IMR-90 (cell line): ENCODE results near the gene RAC2. TPM values are rescaled to one million over a fixed set of nuclear protein-coding genes. Genes with fewer than 3 reads are reported as not detected.

Source experiments
- ATAC-seq: fragments of 200-7000 bp; cut with Tn5 transposase; 2 replicates; pipeline ENCODE4 v1.9.1; 2020; ENCODE audit warnings: low read depth, mild to moderate bottlenecking, moderate library complexity
- BruUV-seq: library from RNA; stranded (reverse); fragments of 400-500 nt; replicated peaks from 2 replicates; lab custom pipeline; 2021; lab: Mats Ljungman, UMichigan
- CTCF ChIA-PET: fragments of 300-600 bp; formaldehyde crosslinking; extraction: SDS; loops from one replicate; lab custom pipeline; 2021; ENCODE audit warnings: antibody characterized with exemption; lab: Yijun Ruan, JAX
- POLR2A ChIA-PET: fragments of 300-600 bp; sonication (Branson Sonifier 250); formaldehyde crosslinking; loops from one replicate; lab custom pipeline; 2022; ENCODE audit warnings: antibody characterized with exemption; ENCODE audit not compliant: unreplicated experiment; lab: Charles Lee
- DNase-seq: peaks from one replicate; pipeline ENCODE4 v3.0.0; 2013
- H2AFZ ChIP-seq: replicated peaks from 2 replicates; pipeline ENCODE3; 2013; ENCODE audit warnings: low read length, mild to moderate bottlenecking; ENCODE audit not compliant: poor library complexity
- H2AK5ac ChIP-seq: 2 replicates; pipeline ENCODE4 v1.6.1; 2013; ENCODE audit warnings: low read depth, low read length, inconsistent platforms
- H2AK9ac ChIP-seq: replicated peaks from 2 replicates; pipeline ENCODE3; 2013; ENCODE audit warnings: mild to moderate bottlenecking, low read depth, low read length, moderate library complexity; ENCODE audit not compliant: poor library complexity
- H2BK120ac ChIP-seq: 2 replicates; pipeline ENCODE4 v1.6.1; 2013; ENCODE audit warnings: low read depth, low read length, inconsistent platforms
- H2BK15ac ChIP-seq: 3 replicates; pipeline ENCODE4 v1.6.1; 2013; ENCODE audit warnings: low read depth, low read length, inconsistent platforms
- H2BK20ac ChIP-seq: 2 replicates; pipeline ENCODE4 v1.6.1; 2013; ENCODE audit warnings: low read depth, mild to moderate bottlenecking, inconsistent platforms, low read length, moderate library complexity
- H2BK5ac ChIP-seq: 2 replicates; pipeline ENCODE4 v1.6.1; 2013; ENCODE audit warnings: mild to moderate bottlenecking, low read depth, low read length, inconsistent platforms; ENCODE audit not compliant: poor library complexity, severe bottlenecking
- H3K14ac ChIP-seq: replicated peaks from 2 replicates; pipeline ENCODE4 v1.6.1; 2013; ENCODE audit warnings: low read depth, low read length, inconsistent platforms
- H3K18ac ChIP-seq: 2 replicates; pipeline ENCODE4 v1.6.1; 2013; ENCODE audit warnings: low read depth, low read length, control low read depth
- H3K23ac ChIP-seq: 2 replicates; pipeline ENCODE4 v1.6.1; 2013; ENCODE audit warnings: low read depth, low read length, inconsistent platforms
- H3K27ac ChIP-seq: 2 replicates; pipeline ENCODE4 v1.5.1; 2013; ENCODE audit warnings: mild to moderate bottlenecking, control low read depth, low read length; ENCODE audit not compliant: insufficient read depth
- H3K27me3 ChIP-seq: 2 replicates; pipeline ENCODE4 v1.6.1; 2013; ENCODE audit warnings: low read length; ENCODE audit not compliant: control insufficient read depth, insufficient read depth
- H3K36me3 ChIP-seq: 2 replicates; pipeline ENCODE4 v1.6.1; 2013; ENCODE audit warnings: low read length, mixed read lengths; ENCODE audit not compliant: control insufficient read depth, insufficient read depth
- H3K4ac ChIP-seq: 2 replicates; pipeline ENCODE4 v1.6.1; 2013; ENCODE audit warnings: low read depth, low read length, inconsistent platforms
- H3K4me1 ChIP-seq: 2 replicates; pipeline ENCODE4 v1.6.1; 2013; ENCODE audit warnings: low read length, mixed read lengths; ENCODE audit not compliant: control insufficient read depth, insufficient read depth
- H3K4me2 ChIP-seq: 2 replicates; pipeline ENCODE4 v1.6.1; 2013; ENCODE audit warnings: low read depth, mild to moderate bottlenecking, control low read depth, low read length, moderate library complexity
- H3K4me3 ChIP-seq: 2 replicates; pipeline ENCODE4 v1.5.1; 2013; ENCODE audit warnings: low read depth, mild to moderate bottlenecking, control low read depth, low read length, moderate library complexity; ENCODE audit not compliant: insufficient read depth
- H3K56ac ChIP-seq: 2 replicates; pipeline ENCODE4 v1.6.1; 2013; ENCODE audit warnings: low read length, inconsistent platforms; ENCODE audit not compliant: insufficient read depth; ENCODE audit errors: extremely low read depth
- H3K79me1 ChIP-seq, 2 experiments: 2 replicates each; pipeline ENCODE4 v1.6.1; 2013; ENCODE audit warnings: low read length in 2 of 2, inconsistent platforms in 1 of 2, low read depth in 1 of 2
- H3K9ac ChIP-seq: 2 replicates; pipeline ENCODE4 v1.6.1; 2013; ENCODE audit warnings: low read depth, low read length, control low read depth
- H3K9me1 ChIP-seq: 2 replicates; pipeline ENCODE4 v1.6.1; 2013; ENCODE audit warnings: low read length, inconsistent platforms; ENCODE audit not compliant: insufficient read depth
- H3K9me3 ChIP-seq: 2 replicates; pipeline ENCODE4 v1.6.1; 2013; ENCODE audit warnings: low read length; ENCODE audit not compliant: control insufficient read depth, insufficient read depth
- H4K20me1 ChIP-seq: 2 replicates; pipeline ENCODE4 v1.6.1; 2013; ENCODE audit warnings: low read length, inconsistent platforms; ENCODE audit not compliant: insufficient read depth
- H4K5ac ChIP-seq: 2 replicates; pipeline ENCODE4 v1.6.1; 2013; ENCODE audit warnings: mild to moderate bottlenecking, low read depth, low read length, control low read depth
- H4K8ac ChIP-seq, 2 experiments: 2 replicates each; pipeline ENCODE4 v1.6.1; 2013; ENCODE audit warnings: low read depth in 2 of 2, low read length in 2 of 2, control low read depth in 1 of 2, inconsistent platforms in 1 of 2
- H4K91ac ChIP-seq: 2 replicates; pipeline ENCODE4 v1.6.1; 2013; ENCODE audit warnings: low read depth, low read length, inconsistent platforms; ENCODE audit not compliant: insufficient read depth
- BHLHE40 ChIP-seq: fragments of 150-350 bp; IDR thresholded peaks from 2 replicates; pipeline ENCODE4 v1.6.1; 2016; ENCODE audit warnings: mild to moderate bottlenecking, low read depth, low read length
- RAD21 ChIP-seq: IDR thresholded peaks from 2 replicates; pipeline ENCODE4 v1.6.1; 2012; ENCODE audit warnings: low read length, improper control_type of control experiment
- WGBS, 2 experiments: methylation state at CpG; one replicate each; pipeline versions ENCODE4 v1.1.5 to v1.1.7; 2013; ENCODE audit warnings: missing lambda C conversion rate in 2 of 2; ENCODE audit not compliant: insufficient read length in 1 of 2; ENCODE audit errors: extremely low coverage in 2 of 2; 5-methylcytosine and 5-hydroxymethylcytosine counted together
- dilution Hi-C: fragments of 300-500 bp; cut with HindIII; formaldehyde crosslinking; loops from one replicate; pipeline ENCODE4 v1.14.3; 2018; ENCODE audit warnings: low sequenced_read_pairs; ENCODE audit not compliant: unreplicated experiment
- in situ Hi-C: fragments of 300-500 bp; cut with MboI; formaldehyde crosslinking; loops from 3 replicates; pipeline ENCODE4 v1.14.3; 2019; ENCODE audit warnings: low sequenced_read_pairs, inconsistent platforms, mixed read lengths
- intact Hi-C: fragments of 100-400 bp; cut with micrococcal nuclease; formaldehyde crosslinking; loops from 2 replicates; pipeline ENCODE4 v1.10.0; 2022
- polyA plus RNA-seq, 3 experiments: library from polyadenylated mRNA; depleted of rRNA; stranded (reverse); fragments of >200 nt; gene quantifications; 2 replicates each; pipeline ENCODE4 v1.2.3, GENCODE V29; 2012; ENCODE audit warnings: low replicate concordance in 1 of 3
- total RNA-seq: library from RNA; depleted of rRNA; stranded (reverse); fragments of >200 nt; gene quantifications from 2 replicates; pipeline ENCODE4 v1.2.3, GENCODE V29; 2012
- TF ChIP-seq, protein P1 (sequence below): fragments of 150-350 bp; IDR thresholded peaks from 2 replicates; pipeline ENCODE4 v1.6.1; 2016; ENCODE audit warnings: low read depth, mild to moderate bottlenecking, low read length, moderate library complexity, borderline replicate concordance

Gene RAC2
- total and polyA plus RNA-seq, 2 of the 4 experiments (the other 2 are of a cell fraction): 10.0 to 72.3 TPM

- H4K20me1 ChIP-seq: peaks cover 4% of the 10 kb centered on the region
- peaks cover 0 to 7% of the 10 kb centered on the region in 2 experiments; a peak in 1 of 4 replicates for H3K79me1 ChIP-seq
- H3K56ac ChIP-seq: no peak overlapping the region
- H3K23ac ChIP-seq: no peak overlapping the region
- H3K9me3 ChIP-seq: peaks cover 6% of the 10 kb centered on the region
- no peak overlapping the region for H3K4me3 ChIP-seq
- H2BK5ac ChIP-seq: no peak overlapping the region
- no peak overlapping the region for H3K4me2 ChIP-seq
- CTCF ChIA-PET: no interaction called here
- DNase-seq (no peak), ATAC-seq (no peak)
- no TSS peak for BruUV-seq
- no peak overlapping the region for H4K5ac ChIP-seq
- no peak overlapping the region for H2AFZ ChIP-seq
- no peak overlapping the region for H3K9ac ChIP-seq
- H3K9me1 ChIP-seq: peaks cover 15% of the 10 kb centered on the region
- no peak overlapping the region for H2AK5ac ChIP-seq
- dilution Hi-C loops: no loop called here
- no peak overlapping the region for H2BK20ac ChIP-seq
- H2BK120ac ChIP-seq: no peak overlapping the region
- WGBS, 2 experiments: 69% methylated on average over 2 of the region's 8 CpGs; no CpG with 5 or more reads in 1 of the 2 experiments
- H3K14ac ChIP-seq: no peak overlapping the region
- no peaks in the 10 kb centered on the region for H3K36me3 ChIP-seq
- H3K4ac ChIP-seq: no peak overlapping the region
- H3K18ac ChIP-seq: no peak overlapping the region
- peaks cover 1% of the 10 kb centered on the region; the same call in 1 of the 2 replicates for H3K27me3 ChIP-seq
- H3K4me1 ChIP-seq: peaks cover 22% of the 10 kb centered on the region
- peak; percentile 6; the same call in 1 of the 2 replicates for TF ChIP-seq RAD21
- TF ChIP-seq, protein P1, sequence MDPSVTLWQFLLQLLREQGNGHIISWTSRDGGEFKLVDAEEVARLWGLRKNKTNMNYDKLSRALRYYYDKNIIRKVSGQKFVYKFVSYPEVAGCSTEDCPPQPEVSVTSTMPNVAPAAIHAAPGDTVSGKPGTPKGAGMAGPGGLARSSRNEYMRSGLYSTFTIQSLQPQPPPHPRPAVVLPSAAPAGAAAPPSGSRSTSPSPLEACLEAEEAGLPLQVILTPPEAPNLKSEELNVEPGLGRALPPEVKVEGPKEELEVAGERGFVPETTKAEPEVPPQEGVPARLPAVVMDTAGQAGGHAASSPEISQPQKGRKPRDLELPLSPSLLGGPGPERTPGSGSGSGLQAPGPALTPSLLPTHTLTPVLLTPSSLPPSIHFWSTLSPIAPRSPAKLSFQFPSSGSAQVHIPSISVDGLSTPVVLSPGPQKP: no peak
- TF ChIP-seq BHLHE40: no peak
- in situ Hi-C loops: no loop called here
- no peak overlapping the region for H3K27ac ChIP-seq
- POLR2A ChIA-PET: no interaction called here
- no peak overlapping the region for H4K91ac ChIP-seq
- no peak overlapping the region for H2AK9ac ChIP-seq
- intact Hi-C loops: no loop called here
- H4K8ac ChIP-seq: no peak overlapping the region
- no peak overlapping the region for H2BK15ac ChIP-seq
Observed at GRCh38 chr22:37225481-37225880, 18.6 kb downstream of the RAC2 start.
